NCI-H146 treated with DMSO at 0.1 percent for 48 hours (cell line): Measurements from ENCODE around the gene RASA1.
"Not testable (repeated sequence)": the region's sequence is repeated elsewhere in the genome, so short reads cannot be mapped to it uniquely, and the experiment has no call there.

Source experiments
- DNase-seq: peaks from one replicate; lab custom pipeline; 2025; ENCODE audit not compliant: unreplicated experiment; lab: John Stamatoyannopoulos, UW

Gene RASA1

GRCh38 chr5:87278590-87279100 lies 11.0 kb downstream of the RASA1 start:
- DNase-seq: no peak

- DNase-seq: no peak
These were observed 14.6 kb downstream of the RASA1 start for GRCh38 chr5:87282269-87282668.

GRCh38 chr5:87287266-87287665 lies 19.6 kb downstream of the RASA1 start:
- DNase-seq: not testable (repeated sequence)

GRCh38 chr5:87298692-87299362 lies 31.1 kb downstream of the RASA1 start:
- DNase-seq: no peak

- no peak for DNase-seq
These were observed 32.5 kb downstream of the RASA1 start for GRCh38 chr5:87300176-87300575.

- DNase-seq: no peak
These were observed 33.1 kb downstream of the RASA1 start for GRCh38 chr5:87300744-87301143.

- DNase-seq: no peak
These were observed 34.4 kb downstream of the RASA1 start for GRCh38 chr5:87302061-87302460.

- no peak for DNase-seq
These were observed 35.6 kb downstream of the RASA1 start for GRCh38 chr5:87303324-87303723.

- not testable (repeated sequence) for DNase-seq
These were observed 38.4 kb downstream of the RASA1 start for GRCh38 chr5:87306090-87306489.

- DNase-seq: no peak
These were observed 40.2 kb downstream of the RASA1 start for GRCh38 chr5:87307796-87308423.

GRCh38 chr5:87311405-87312279 lies 44.0 kb downstream of the RASA1 start:
- DNase-seq: no peak

GRCh38 chr5:87313216-87313615 lies 45.5 kb downstream of the RASA1 start:
- DNase-seq: no peak

GRCh38 chr5:87319469-87319868 lies 51.8 kb downstream of the RASA1 start:
- DNase-seq: no peak

- DNase-seq: no peak
These were observed 53.9 kb downstream of the RASA1 start for GRCh38 chr5:87321605-87322004.

GRCh38 chr5:87322381-87322780 lies 54.7 kb downstream of the RASA1 start:
- no peak for DNase-seq

- no peak for DNase-seq
These were observed 60.3 kb downstream of the RASA1 start for GRCh38 chr5:87327998-87328397.

GRCh38 chr5:87329114-87329513 lies 61.4 kb downstream of the RASA1 start:
- no peak for DNase-seq

GRCh38 chr5:87339986-87340385 lies 72.3 kb downstream of the RASA1 start:
- no peak for DNase-seq

- DNase-seq: no peak
These were observed 73.0 kb downstream of the RASA1 start for GRCh38 chr5:87340716-87341115.

- no peak for DNase-seq
These were observed 79.6 kb downstream of the RASA1 start for GRCh38 chr5:87347272-87347671.

- no peak for DNase-seq
These were observed 80.2 kb downstream of the RASA1 start for GRCh38 chr5:87347841-87348240.

GRCh38 chr5:87354496-87354895 lies 86.8 kb downstream of the RASA1 start:
- no peak for DNase-seq
